Activated B cell treated with CpG ODN at 0.5 μM for 24 hours (primary cell): Measurements from ENCODE around the gene RFX8. TPM values are rescaled to one million over a fixed set of nuclear protein-coding genes. Genes with fewer than 3 reads are reported as not detected.
A peak's percentile ranks its signal among the peaks of the same experiment; 100 is the strongest.

ENCODE experiments used
- ATAC-seq: fragments of 200-7000 bp; cut with Tn5 transposase; one replicate; pipeline ENCODE4 v1.10.0; 2021; ENCODE audit warnings: low read depth, mild to moderate bottlenecking, moderate library complexity
- CTCF ChIA-PET: fragments of 350-600 bp; sonication (Branson Sonifier 250); formaldehyde crosslinking; loops from one replicate; lab custom pipeline; 2021; ENCODE audit warnings: antibody characterized with exemption; lab: Charles Lee
- POLR2A ChIA-PET: fragments of 350-600 bp; sonication (Branson Sonifier 250); formaldehyde crosslinking; loops from one replicate; lab custom pipeline; 2021; ENCODE audit warnings: antibody characterized with exemption; lab: Charles Lee
- DNase-seq: peaks from one replicate; pipeline ENCODE4 v3.0.0; 2022
- H3K27ac Mint-ChIP-seq: one replicate; pipeline ENCODE4 v1.8.0; 2020; ENCODE audit warnings: mixed read lengths
- H3K27me3 Mint-ChIP-seq: one replicate; pipeline ENCODE4 v1.8.0; 2021; ENCODE audit warnings: mixed read lengths
- H3K36me3 Mint-ChIP-seq: one replicate; pipeline ENCODE4 v1.8.0; 2021; ENCODE audit warnings: low read depth, mixed read lengths
- H3K4me1 Mint-ChIP-seq: one replicate; pipeline ENCODE4 v1.8.0; 2021; ENCODE audit warnings: mixed read lengths
- H3K4me3 Mint-ChIP-seq: one replicate; pipeline ENCODE4 v1.8.0; 2020; ENCODE audit warnings: mild to moderate bottlenecking, mixed read lengths
- H3K9me3 Mint-ChIP-seq: one replicate; pipeline ENCODE4 v1.8.0; 2020; ENCODE audit warnings: mixed read lengths
- intact Hi-C: fragments of 100-400 bp; cut with micrococcal nuclease; formaldehyde crosslinking; loops from one replicate; pipeline ENCODE4 v1.15.1; 2024
- total RNA-seq: library from RNA; stranded (reverse); gene quantifications from 2 replicates; pipeline ENCODE4 v1.2.3, GENCODE V29; 2022
- TF ChIP-seq, protein P1 (sequence below): fragments of 200-600 bp; IDR thresholded peaks from one replicate; pipeline ENCODE4 v1.8.0; 2022; ENCODE audit warnings: antibody characterized with exemption, mild to moderate bottlenecking

The RFX8 gene
- total RNA-seq, 1 donor from 2014 or later, result not detected

DNA sequence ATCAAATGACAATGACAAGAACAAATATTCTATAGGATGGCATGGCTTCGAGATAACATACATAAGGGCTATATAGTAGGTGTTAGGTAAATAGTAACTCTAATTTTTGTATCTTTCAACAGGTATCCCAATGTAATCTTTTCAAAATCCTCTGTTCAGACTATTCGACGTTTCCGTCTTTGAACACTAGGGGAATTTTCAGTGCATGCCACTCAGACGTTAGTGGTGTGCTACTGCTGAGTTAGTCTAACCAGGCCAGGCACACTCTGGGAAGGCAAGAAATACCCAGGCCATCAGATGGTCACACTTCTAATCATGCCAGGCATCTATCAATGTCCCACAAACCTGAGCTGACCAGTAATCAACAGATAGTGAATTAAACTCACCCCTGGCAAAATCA is 73.0 kb downstream of the RFX8 start:
- Mint-ChIP-seq H3K27me3 (no peaks in the 10 kb centered on the region), H3K4me3 (peak overlapping the region; percentile 12), H3K27ac (peak overlapping the region; percentile 84), H3K9me3 (no peaks in the 10 kb centered on the region), H3K36me3 (no peaks in the 10 kb centered on the region), H3K4me1 (peaks cover 66% of the 10 kb centered on the region)
- intact Hi-C loops, result loop anchor here (2.0 to 5.0 kb wide), 5 partner anchors 95 to 850 kb away; partner anchors contain the start of genes CNOT11 and MAP4K4
- no peak for DNase-seq
- TF ChIP-seq, protein P1, sequence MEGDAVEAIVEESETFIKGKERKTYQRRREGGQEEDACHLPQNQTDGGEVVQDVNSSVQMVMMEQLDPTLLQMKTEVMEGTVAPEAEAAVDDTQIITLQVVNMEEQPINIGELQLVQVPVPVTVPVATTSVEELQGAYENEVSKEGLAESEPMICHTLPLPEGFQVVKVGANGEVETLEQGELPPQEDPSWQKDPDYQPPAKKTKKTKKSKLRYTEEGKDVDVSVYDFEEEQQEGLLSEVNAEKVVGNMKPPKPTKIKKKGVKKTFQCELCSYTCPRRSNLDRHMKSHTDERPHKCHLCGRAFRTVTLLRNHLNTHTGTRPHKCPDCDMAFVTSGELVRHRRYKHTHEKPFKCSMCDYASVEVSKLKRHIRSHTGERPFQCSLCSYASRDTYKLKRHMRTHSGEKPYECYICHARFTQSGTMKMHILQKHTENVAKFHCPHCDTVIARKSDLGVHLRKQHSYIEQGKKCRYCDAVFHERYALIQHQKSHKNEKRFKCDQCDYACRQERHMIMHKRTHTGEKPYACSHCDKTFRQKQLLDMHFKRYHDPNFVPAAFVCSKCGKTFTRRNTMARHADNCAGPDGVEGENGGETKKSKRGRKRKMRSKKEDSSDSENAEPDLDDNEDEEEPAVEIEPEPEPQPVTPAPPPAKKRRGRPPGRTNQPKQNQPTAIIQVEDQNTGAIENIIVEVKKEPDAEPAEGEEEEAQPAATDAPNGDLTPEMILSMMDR, result no peak
- ATAC-seq, result no peak
- CTCF ChIA-PET, result interaction anchor here (1.4 to 1.7 kb wide), 2 partner anchors 15 to 16 kb away, joined by 3 to 5 read pairs; partner anchors contain the start of gene CREG2
- POLR2A ChIA-PET, result no interaction called here

DNA sequence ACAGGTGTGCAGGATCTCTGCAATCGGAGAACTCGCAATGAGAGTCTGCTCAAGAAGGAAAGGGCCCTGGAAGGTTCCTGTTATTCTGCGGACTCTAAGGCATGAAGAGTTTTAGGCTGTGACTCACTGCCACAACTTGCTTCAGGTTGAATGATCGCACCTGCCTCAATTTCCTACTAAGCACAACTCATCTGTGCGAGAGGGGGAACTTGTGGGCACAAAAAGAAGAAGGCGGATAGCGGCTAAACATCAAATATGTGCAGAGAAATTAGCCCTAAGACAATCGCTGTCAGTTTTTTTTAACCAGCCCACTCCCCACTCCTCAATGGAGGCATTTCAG is 73.6 kb downstream of the RFX8 start:
- Mint-ChIP-seq H3K4me3 (peak overlapping the region; percentile 56), H3K27me3 (peaks cover under 1% of the 10 kb centered on the region), H3K4me1 (peaks cover 66% of the 10 kb centered on the region), H3K27ac (peak overlapping the region; percentile 84), H3K36me3 (no peaks in the 10 kb centered on the region), H3K9me3 (no peaks in the 10 kb centered on the region)
- no peak for DNase-seq
- intact Hi-C loops, result loop anchor here (2.0 to 5.0 kb wide), 5 partner anchors 94 to 851 kb away; partner anchors contain the start of genes CNOT11 and MAP4K4
- CTCF ChIA-PET, result interaction anchor here (2.3 kb wide), 1 partner anchor 13 kb away, joined by 8 read pairs; the partner anchor contains the start of gene CREG2
- TF ChIP-seq, protein P1, result no peak
- POLR2A ChIA-PET, result interaction anchor here (2.0 to 2.3 kb wide), 2 partner anchors 14 to 93 kb away, joined by 6 to 15 read pairs; partner anchors contain the start of genes CREG2 and RNF149
- ATAC-seq, result peak; percentile 84

DNA sequence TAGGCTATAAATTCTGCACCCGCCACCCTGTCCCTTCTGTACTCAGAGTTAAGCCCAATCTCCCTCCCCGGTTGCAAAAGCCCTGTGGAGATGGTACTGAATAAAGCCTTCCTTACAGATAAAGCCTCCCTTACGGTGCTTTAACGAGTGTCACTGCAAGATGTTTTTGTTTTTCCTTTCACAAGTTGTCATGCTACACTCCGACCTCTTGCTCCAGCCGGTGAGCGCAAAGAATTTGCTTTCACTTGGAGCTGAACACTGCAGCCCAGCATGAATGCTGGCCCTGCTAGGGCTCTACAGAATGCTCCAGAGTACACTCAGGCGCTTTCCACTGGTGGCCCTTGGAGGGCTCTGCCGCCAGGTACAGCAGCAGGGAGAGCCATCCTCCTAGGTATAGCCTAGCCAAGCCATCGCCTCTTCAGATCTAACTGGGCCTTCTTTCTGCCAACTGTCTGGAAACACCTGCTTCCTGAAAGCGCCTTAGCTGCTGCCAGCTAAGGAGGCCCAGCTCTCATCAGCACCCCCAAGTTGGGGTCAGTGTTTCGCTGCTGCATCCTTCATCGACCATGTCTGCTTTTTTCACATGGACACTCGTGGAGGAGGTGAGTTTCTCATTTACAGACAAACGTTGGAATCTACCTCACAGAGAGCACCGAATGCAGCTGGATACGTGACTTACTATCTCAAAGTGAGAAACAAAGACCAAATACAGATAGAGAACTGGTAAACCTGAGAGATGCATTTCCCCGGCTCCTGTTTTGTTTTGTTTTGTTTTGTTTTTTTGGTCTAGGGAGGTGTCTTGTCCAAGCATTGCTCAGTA is 74.2 kb downstream of the RFX8 start:
- TF ChIP-seq, protein P1, result no peak
- ATAC-seq (peak; percentile 41), DNase-seq (peak; percentile 31)
- peaks cover 3% of the 10 kb centered on the region for H3K9me3 Mint-ChIP-seq
- POLR2A ChIA-PET, result interaction anchor here (0.6 to 2.3 kb wide), 4 partner anchors 13 to 319 kb away, joined by 4 to 15 read pairs (median 6); partner anchors contain the start of genes CREG2 and RNF149
- intact Hi-C loops, result loop anchor here (2.0 to 5.0 kb wide), 5 partner anchors 94 to 852 kb away; partner anchors contain the start of genes CNOT11 and MAP4K4
- peaks cover 5% of the 10 kb centered on the region for H3K27me3 Mint-ChIP-seq
- peaks cover 65% of the 10 kb centered on the region for H3K4me1 Mint-ChIP-seq
- no peaks in the 10 kb centered on the region for H3K36me3 Mint-ChIP-seq
- CTCF ChIA-PET, result interaction anchor here (0.7 to 2.3 kb wide), 3 partner anchors 13 to 52 kb away, joined by 3 to 8 read pairs (median 3); partner anchors contain the start of gene CREG2
- H3K27ac Mint-ChIP-seq, result peak overlapping the region; percentile 84
- H3K4me3 Mint-ChIP-seq, result peak overlapping the region; percentile 56

DNA sequence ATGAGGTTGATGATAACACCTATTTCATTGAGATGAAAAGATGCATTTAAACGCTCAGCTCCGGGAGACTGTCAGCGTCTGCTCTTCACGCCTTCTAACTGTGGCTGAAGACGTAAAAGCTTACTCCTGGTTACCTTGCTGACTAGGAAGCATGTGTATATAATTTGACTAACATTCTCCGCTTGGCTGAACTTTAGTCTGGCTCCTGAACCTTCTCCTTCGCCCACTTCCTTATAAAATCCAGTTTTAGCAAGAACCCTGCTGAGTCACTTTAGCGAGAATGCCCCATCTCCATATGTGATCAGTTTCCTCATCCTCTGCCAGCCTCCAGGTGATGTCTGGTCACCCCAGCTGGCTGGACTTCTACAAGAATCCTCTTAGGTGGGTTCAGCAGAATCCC is 74.9 kb downstream of the RFX8 start:
- Mint-ChIP-seq H3K9me3 (peaks cover 3% of the 10 kb centered on the region), H3K4me3 (peak overlapping the region; percentile 56), H3K36me3 (no peaks in the 10 kb centered on the region), H3K4me1 (peaks cover 58% of the 10 kb centered on the region), H3K27ac (peak overlapping the region; percentile 84), H3K27me3 (peaks cover 5% of the 10 kb centered on the region)
- ATAC-seq, result peak; percentile 30
- no peak for DNase-seq
- ChIA-PET CTCF (interaction anchor here (0.7 to 2.3 kb wide), 3 partner anchors 12 to 52 kb away, joined by 3 to 8 read pairs (median 3); partner anchors contain the start of gene CREG2), POLR2A (interaction anchor here (0.6 to 2.3 kb wide), 5 partner anchors 13 to 431 kb away, joined by 3 to 15 read pairs (median 6); partner anchors contain the start of genes CREG2 and RNF149)
- TF ChIP-seq, protein P1, result no peak
- intact Hi-C loops, result loop anchor here (2.0 to 5.0 kb wide), 5 partner anchors 93 to 852 kb away; partner anchors contain the start of genes CNOT11 and MAP4K4
